Naive thymus-derived CD4-positive, alpha-beta T cell (primary cell): ENCODE results near the gene TFDP1. TPM values are rescaled to one million over a fixed set of nuclear protein-coding genes. Genes with fewer than 3 reads are reported as not detected.

Experiments used
- ATAC-seq: fragments of 150-1000 bp; cut with Tn5 transposase; 2 replicates; pipeline ENCODE4 v1.10.0; 2021; ENCODE audit warnings: mild to moderate bottlenecking, moderate library complexity
- CTCF ChIA-PET: fragments of 350-600 bp; sonication (Branson Sonifier 250); formaldehyde crosslinking; loops from one replicate; lab custom pipeline; 2021; ENCODE audit warnings: antibody characterized with exemption; lab: Charles Lee
- POLR2A ChIA-PET: fragments of 350-600 bp; sonication (Branson Sonifier 250); formaldehyde crosslinking; loops from one replicate; lab custom pipeline; 2021; ENCODE audit warnings: antibody characterized with exemption, inconsistent platforms; lab: Charles Lee
- DNase-seq, 9 donors: peaks; one replicate each; pipeline versions ENCODE4 v3.0.0 to v3.0.0-alpha.2; 2020 to 2022; ENCODE audit warnings: mixed read lengths in 1 of 9
- H3K27ac ChIP-seq: one replicate; pipeline ENCODE4 v1.7.0; 2013; ENCODE audit warnings: mild to moderate bottlenecking, low read depth, low read length, moderate library complexity
- H3K27me3 ChIP-seq, 2 donors: one replicate each; pipeline ENCODE4 v1.7.0; 2013; ENCODE audit warnings: low read length in 2 of 2, mild to moderate bottlenecking in 2 of 2, moderate library complexity in 2 of 2; ENCODE audit not compliant: control insufficient read depth in 2 of 2, insufficient read depth in 2 of 2
- H3K36me3 ChIP-seq, 3 experiments: 1 replicate in 2 of 3; 2 replicates in 1 of 3; pipeline ENCODE4 v1.7.0; 2013; ENCODE audit warnings: low read length in 3 of 3, mild to moderate bottlenecking in 3 of 3, moderate library complexity in 1 of 3; ENCODE audit not compliant: insufficient read depth in 3 of 3, control insufficient read depth in 2 of 3
- H3K4me1 ChIP-seq, 2 donors: one replicate each; pipeline ENCODE4 v1.7.0; 2013; ENCODE audit warnings: low read length in 2 of 2, mild to moderate bottlenecking in 2 of 2, moderate library complexity in 1 of 2; ENCODE audit not compliant: control insufficient read depth in 2 of 2, insufficient read depth in 2 of 2
- H3K4me3 ChIP-seq: 2 replicates; pipeline ENCODE4 v1.7.0; 2013; ENCODE audit warnings: mild to moderate bottlenecking, low read length
- H3K9me3 ChIP-seq, 3 experiments: 1 replicate in 2 of 3; 2 replicates in 1 of 3; pipeline ENCODE4 v1.7.0; 2013; ENCODE audit warnings: low read length in 3 of 3; ENCODE audit not compliant: control insufficient read depth in 2 of 3
- H3K27ac Mint-ChIP-seq, 9 donors: one replicate each; pipeline ENCODE4 v1.8.0; 2020 to 2022; ENCODE audit warnings: mixed read lengths in 9 of 9, mild to moderate bottlenecking in 8 of 9, moderate library complexity in 5 of 9, inconsistent platforms in 2 of 9
- H3K27me3 Mint-ChIP-seq, 5 donors: one replicate each; pipeline ENCODE4 v1.8.0; 2021 to 2022; ENCODE audit warnings: mixed read lengths in 5 of 5, mild to moderate bottlenecking in 1 of 5
- H3K36me3 Mint-ChIP-seq, 5 donors: one replicate each; pipeline ENCODE4 v1.8.0; 2020 to 2022; ENCODE audit warnings: mixed read lengths in 5 of 5, mild to moderate bottlenecking in 3 of 5, inconsistent platforms in 1 of 5
- H3K4me1 Mint-ChIP-seq, 7 donors: one replicate each; pipeline ENCODE4 v1.8.0; 2020 to 2022; ENCODE audit warnings: mixed read lengths in 7 of 7, mild to moderate bottlenecking in 3 of 7, inconsistent platforms in 1 of 7
- H3K4me3 Mint-ChIP-seq, 10 donors: one replicate each; pipeline ENCODE4 v1.8.0; 2020 to 2022; ENCODE audit warnings: mild to moderate bottlenecking in 10 of 10, mixed read lengths in 10 of 10, moderate library complexity in 6 of 10, inconsistent platforms in 2 of 10
- H3K9me3 Mint-ChIP-seq, 11 donors: one replicate each; pipeline ENCODE4 v1.8.0; 2020 to 2022; ENCODE audit warnings: mixed read lengths in 11 of 11, mild to moderate bottlenecking in 4 of 11, inconsistent platforms in 1 of 11, moderate library complexity in 1 of 11
- intact Hi-C, 2 donors: fragments of 100-400 bp; cut with micrococcal nuclease; formaldehyde crosslinking; loops; one replicate each; pipeline ENCODE4 v1.15.1; 2023
- polyA plus RNA-seq, 2 donors: library from polyadenylated mRNA; unstranded; fragments of 300-500 nt; fragmentation: Illumina TruSeq; gene quantifications; one replicate each; pipeline ENCODE4 v1.2.3, GENCODE V29; 2021
- total RNA-seq, 6 experiments: library from RNA in 5 of 6; stranded (reverse) in 5 of 6; gene quantifications; 1 replicate in 5 of 6; 2 replicates in 1 of 6; pipeline ENCODE4 v1.2.3 and lab custom pipeline; 2021 to 2026

The TFDP1 gene
- total and polyA plus RNA-seq, 7 experiments from 2014 or later: 21.4 to 127 (median 43.1) TPM

- no peak overlapping the region for H3K4me3 ChIP-seq
- no peaks in the 10 kb centered on the region for H3K27me3 Mint-ChIP-seq
- no peaks in the 10 kb centered on the region for H3K9me3 Mint-ChIP-seq
- H3K36me3 Mint-ChIP-seq: no peaks in the 10 kb centered on the region
- DNase-seq (no peak), ATAC-seq (no peak)
- ChIA-PET POLR2A (no interaction called here), CTCF (no interaction called here)
- no peak overlapping the region for H3K4me3 Mint-ChIP-seq
- H3K27ac Mint-ChIP-seq: peak overlapping the region in 1 of 9 donors; percentile 27
- no peak overlapping the region for H3K27ac ChIP-seq
- peaks cover 0 to 7% (median 2%) of the 10 kb centered on the region in 7 donors for H3K4me1 Mint-ChIP-seq
- H3K36me3 ChIP-seq: no peaks in the 10 kb centered on the region
- peaks cover 0 to 10% of the 10 kb centered on the region in 2 donors for H3K4me1 ChIP-seq
- no peaks in the 10 kb centered on the region for H3K27me3 ChIP-seq
- intact Hi-C loops: no loop called here
- H3K9me3 ChIP-seq: no peaks in the 10 kb centered on the region
These were observed 69.6 kb downstream of the TFDP1 start for GRCh38 chr13:113654175-113654560.

GRCh38 chr13:113654591-113655345 lies 70.2 kb downstream of the TFDP1 start:
- intact Hi-C loops: no loop called here

GRCh38 chr13:113655346-113656002 lies 70.9 kb downstream of the TFDP1 start:
- H3K4me1 Mint-ChIP-seq: peaks cover 0 to 7% (median 0%) of the 10 kb centered on the region in 7 donors
- intact Hi-C loops: no loop called here
- POLR2A ChIA-PET: no interaction called here
- no peaks in the 10 kb centered on the region for H3K27me3 ChIP-seq
- no peaks in the 10 kb centered on the region for H3K36me3 ChIP-seq
- H3K27ac Mint-ChIP-seq: no peak overlapping the region
- peaks cover 0 to under 1% (median 0%) of the 10 kb centered on the region in 11 donors for H3K9me3 Mint-ChIP-seq
- H3K36me3 Mint-ChIP-seq: no peaks in the 10 kb centered on the region
- no peaks in the 10 kb centered on the region for H3K9me3 ChIP-seq
- no peak overlapping the region for H3K4me3 ChIP-seq
- no peak for ATAC-seq
- no peak for DNase-seq
- peaks cover 0 to 10% of the 10 kb centered on the region in 2 donors for H3K4me1 ChIP-seq
- CTCF ChIA-PET: no interaction called here
- H3K4me3 Mint-ChIP-seq: no peak overlapping the region
- no peaks in the 10 kb centered on the region for H3K27me3 Mint-ChIP-seq
- H3K27ac ChIP-seq: no peak overlapping the region

More at GRCh38 chr13:113654591-113655345, 70.2 kb downstream of the TFDP1 start:
- Mint-ChIP-seq H3K9me3 (no peaks in the 10 kb centered on the region), H3K27me3 (no peaks in the 10 kb centered on the region), H3K27ac (peak overlapping the region in 2 of 9 donors; percentile 63 to 74), H3K4me1 (peaks cover 0 to 7% (median 2%) of the 10 kb centered on the region in 7 donors), H3K4me3 (no peak overlapping the region), H3K36me3 (no peaks in the 10 kb centered on the region)
- Histone ChIP-seq H3K4me1 (peaks cover 0 to 10% of the 10 kb centered on the region in 2 donors), H3K27me3 (no peaks in the 10 kb centered on the region), H3K4me3 (no peak overlapping the region), H3K27ac (no peak overlapping the region), H3K36me3 (no peaks in the 10 kb centered on the region), H3K9me3 (no peaks in the 10 kb centered on the region)
- ChIA-PET POLR2A (no interaction called here), CTCF (no interaction called here)
- DNase-seq (no peak), ATAC-seq (no peak)

DNA sequence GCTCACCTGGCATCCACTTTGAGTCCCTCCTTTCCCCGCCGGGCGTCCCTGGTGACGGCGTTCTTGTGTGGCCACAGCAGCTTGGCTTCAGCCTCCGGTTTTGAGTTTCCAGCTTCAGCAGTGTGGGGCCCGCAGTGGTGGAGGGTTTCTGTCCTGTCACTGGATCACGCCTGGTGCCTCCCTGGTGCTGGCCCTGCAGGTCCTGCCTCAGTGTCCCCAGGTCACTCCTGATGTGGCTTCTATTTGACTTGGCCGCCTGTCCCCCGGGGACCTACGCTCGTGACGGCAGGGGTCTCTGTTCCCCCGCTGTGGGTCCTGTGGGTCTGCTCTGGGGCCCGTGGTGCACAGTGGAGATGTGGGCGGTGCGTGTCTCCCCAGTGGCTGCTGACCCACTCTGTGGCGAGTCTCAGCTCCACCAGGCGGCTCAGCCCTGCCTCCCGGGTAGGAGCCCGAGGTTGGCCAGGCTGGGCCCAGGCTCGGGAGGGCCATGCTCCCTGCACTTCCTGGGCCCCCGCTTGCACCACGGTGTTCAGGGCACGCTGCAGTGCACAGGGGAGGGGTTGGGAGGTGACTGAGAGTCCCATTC lies 71.5 kb downstream of the TFDP1 start:
- Histone ChIP-seq H3K36me3 (no peaks in the 10 kb centered on the region), H3K27me3 (no peaks in the 10 kb centered on the region), H3K9me3 (no peaks in the 10 kb centered on the region), H3K4me1 (peaks cover 0 to 10% of the 10 kb centered on the region in 2 donors), H3K27ac (no peak overlapping the region), H3K4me3 (no peak overlapping the region)
- ChIA-PET CTCF (no interaction called here), POLR2A (no interaction called here)
- intact Hi-C loops: no loop called here
- Mint-ChIP-seq H3K36me3 (peaks cover 0 to 5% (median 0%) of the 10 kb centered on the region in 5 donors), H3K27me3 (peaks cover 0 to 2% (median 0%) of the 10 kb centered on the region in 5 donors), H3K9me3 (peaks cover 0 to 6% (median 4%) of the 10 kb centered on the region in 11 donors), H3K4me1 (peaks cover 0 to 7% (median 0%) of the 10 kb centered on the region in 7 donors), H3K27ac (peak overlapping the region in 1 of 9 donors; percentile 51), H3K4me3 (no peak overlapping the region)
- ATAC-seq (no peak), DNase-seq (no peak)

GRCh38 chr13:113656831-113657671 lies 72.5 kb downstream of the TFDP1 start:
- POLR2A ChIA-PET: no interaction called here

More at GRCh38 chr13:113656831-113657671, 72.5 kb downstream of the TFDP1 start:
- CTCF ChIA-PET: no interaction called here
- Mint-ChIP-seq H3K9me3 (peaks cover 0 to 16% (median 6%) of the 10 kb centered on the region in 11 donors), H3K36me3 (peaks cover 0 to 8% (median 0%) of the 10 kb centered on the region in 5 donors), H3K27me3 (peaks cover 0 to 6% (median 0%) of the 10 kb centered on the region in 5 donors), H3K4me1 (peaks cover 0 to 7% (median 0%) of the 10 kb centered on the region in 7 donors), H3K4me3 (no peak overlapping the region), H3K27ac (peak overlapping the region in 1 of 9 donors; percentile 51)
- intact Hi-C loops: no loop called here
- ATAC-seq (no peak), DNase-seq (no peak)
- H3K27me3 ChIP-seq: no peaks in the 10 kb centered on the region
- H3K4me1 ChIP-seq: peaks cover 0 to 10% of the 10 kb centered on the region in 2 donors
- H3K4me3 ChIP-seq: no peak overlapping the region
- H3K27ac ChIP-seq: no peak overlapping the region
- no peaks in the 10 kb centered on the region for H3K36me3 ChIP-seq
- H3K9me3 ChIP-seq: no peaks in the 10 kb centered on the region
